HG02870 (cell line): ENCODE data around the gene CHST15.

Experiments
- ATAC-seq: cut with Tn5 transposase; IDR thresholded peaks from one replicate; pipeline ENCODE4 v1.9.1; 2021; ENCODE audit warnings: mild to moderate bottlenecking, moderate library complexity; ENCODE audit not compliant: unreplicated experiment

CHST15 gene

DNA sequence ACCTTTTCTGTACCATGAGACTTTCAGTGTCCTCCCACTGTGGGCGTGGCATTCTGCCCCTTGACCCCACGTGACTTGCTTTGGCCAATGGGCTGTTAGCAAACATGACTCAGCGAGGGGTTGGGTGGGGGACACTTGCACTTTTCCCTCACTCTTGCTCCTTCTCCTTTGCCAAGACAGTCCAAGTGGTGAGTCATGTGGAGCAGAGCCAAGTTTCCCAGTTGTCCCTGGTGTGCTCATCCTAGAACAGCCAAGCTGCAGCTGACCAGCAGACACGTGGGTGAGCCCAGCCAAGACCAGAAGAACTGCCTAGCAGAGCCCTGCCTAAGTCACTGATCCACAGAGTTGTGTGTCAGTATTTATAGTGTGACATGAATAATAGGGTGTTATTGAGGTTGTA, 119.0 kb downstream of the CHST15 start:
- no peak for ATAC-seq

GRCh38 chr10:123972481-123973401, 120.7 kb downstream of the CHST15 start:
- ATAC-seq, result no peak

- no peak for ATAC-seq
Measured at GRCh38 chr10:123970927-123971286, 122.5 kb downstream of the CHST15 start.

- no peak for ATAC-seq
Measured at GRCh38 chr10:123970207-123970926, 123.0 kb downstream of the CHST15 start.

DNA sequence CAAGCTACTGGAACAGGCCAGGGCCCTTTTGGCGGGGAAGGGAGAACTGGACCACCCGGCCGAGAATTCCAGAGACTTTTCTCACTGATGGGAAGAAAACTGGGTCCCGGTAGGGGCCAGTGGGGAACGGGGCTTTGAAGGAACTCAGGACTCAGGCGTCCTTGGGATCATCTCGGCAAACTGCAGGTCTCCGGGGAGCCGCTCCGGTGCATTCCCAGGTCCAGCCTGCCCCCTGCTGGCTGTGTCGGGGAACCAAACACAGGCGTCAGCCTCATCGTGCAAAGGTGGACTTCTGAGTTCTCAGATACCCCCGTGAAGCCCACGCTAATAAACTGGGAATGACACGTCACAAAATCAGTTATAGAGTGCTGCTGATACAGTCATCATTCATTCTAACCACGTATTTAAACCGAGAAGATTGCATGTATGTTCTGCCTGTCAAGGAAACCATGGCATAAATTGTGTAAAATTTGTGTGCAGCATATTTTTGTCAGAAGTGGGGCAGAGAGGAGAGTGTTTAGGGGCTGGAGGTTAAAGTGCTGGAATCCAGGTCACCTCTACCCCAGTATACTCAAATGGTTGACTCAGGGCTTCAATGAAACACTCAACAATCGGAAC, 125.7 kb downstream of the CHST15 start:
- no peak for ATAC-seq

DNA sequence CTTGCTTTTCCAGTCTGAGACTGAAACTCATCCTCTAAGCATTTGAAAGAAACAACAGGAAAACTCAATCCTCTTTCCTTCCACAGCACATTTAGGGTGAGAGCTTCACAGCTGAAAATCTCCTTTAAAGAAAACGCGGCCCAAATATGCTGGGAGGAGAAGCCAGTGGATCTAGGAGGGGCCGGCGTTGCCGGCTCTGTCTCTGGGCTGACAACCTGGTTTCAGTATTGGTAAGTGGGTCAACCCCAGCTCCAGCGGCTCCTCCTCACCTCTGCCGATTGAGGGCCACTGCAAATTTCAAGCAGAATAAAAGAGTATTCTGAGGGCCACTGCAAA, 126.5 kb downstream of the CHST15 start:
- ATAC-seq, result no peak

- ATAC-seq, result no peak
Measured at GRCh38 chr10:123965973-123966895, 127.2 kb downstream of the CHST15 start.

DNA sequence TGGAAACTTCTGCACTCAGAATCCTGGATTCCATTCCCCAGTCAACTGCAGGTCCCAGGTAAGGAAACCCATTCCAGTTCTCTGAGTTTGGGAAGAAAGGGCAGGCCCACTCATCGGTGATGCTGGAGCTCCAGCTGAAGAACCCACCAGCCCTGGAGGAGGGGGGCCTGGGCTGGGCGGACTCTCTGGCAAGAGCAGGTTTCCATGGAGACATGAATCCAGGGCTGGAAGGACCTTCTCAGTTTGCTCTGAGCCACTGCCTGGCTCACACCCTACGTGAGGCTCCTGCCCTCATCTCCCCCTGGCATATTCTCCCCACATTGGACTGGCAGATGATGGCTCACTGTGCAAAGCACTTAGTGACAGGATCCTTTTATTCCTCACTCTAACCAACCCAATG, 128.4 kb downstream of the CHST15 start:
- no peak for ATAC-seq

- ATAC-seq, result no peak
Measured at GRCh38 chr10:123962756-123963530, 130.5 kb downstream of the CHST15 start.

DNA sequence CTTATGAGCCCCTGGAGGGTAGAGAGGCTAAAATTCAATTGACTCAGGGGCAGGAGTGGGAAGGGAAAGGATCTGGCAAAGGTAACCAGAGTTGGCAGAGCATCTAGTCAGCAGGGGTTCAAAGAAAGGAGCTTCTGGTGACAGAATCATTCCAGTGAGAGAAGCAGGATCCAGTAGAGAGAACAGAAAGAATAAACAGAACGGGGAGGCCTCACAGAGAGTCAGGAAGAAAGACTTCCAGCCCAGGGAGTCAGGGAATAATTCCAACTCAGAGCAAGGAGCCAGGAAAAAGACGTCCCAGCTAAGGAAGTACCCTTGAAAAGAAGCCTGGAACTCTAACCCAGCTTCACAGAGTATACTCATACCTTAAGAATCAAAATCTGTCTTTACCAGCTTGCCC, 135.2 kb downstream of the CHST15 start:
- ATAC-seq, result no peak
